Hepatocyte (in vitro differentiated cells): ENCODE results near the gene CD163L1. TPM values are rescaled to one million over a fixed set of nuclear protein-coding genes. Genes with fewer than 3 reads are reported as not detected.

Experiments used
- DNase-seq: peaks from one replicate; pipeline ENCODE4 v3.0.0-alpha.2; 2016; ENCODE audit warnings: low spot score
- H2AFZ ChIP-seq: fragments of 200-600 bp; sonication (generic); 2 replicates; pipeline ENCODE4 v1.6.0; 2016; ENCODE audit warnings: antibody characterized with exemption, mild to moderate bottlenecking
- H3K27ac ChIP-seq: fragments of 200-600 bp; sonication (generic); 2 replicates; pipeline ENCODE4 v1.5.1; 2016; ENCODE audit warnings: mild to moderate bottlenecking
- H3K27me3 ChIP-seq: fragments of 200-600 bp; sonication (generic); 2 replicates; pipeline ENCODE4 v1.6.1; 2016
- H3K36me3 ChIP-seq: fragments of 200-600 bp; sonication (generic); replicated peaks from 2 replicates; pipeline ENCODE4 v1.5.1; 2016; ENCODE audit warnings: low read depth; ENCODE audit not compliant: insufficient read depth
- H3K4me1 ChIP-seq: fragments of 200-600 bp; sonication (generic); 2 replicates; pipeline ENCODE4 v1.5.1; 2016; ENCODE audit warnings: mild to moderate bottlenecking, moderate library complexity; ENCODE audit not compliant: insufficient read depth
- H3K4me2 ChIP-seq: fragments of 200-600 bp; sonication (generic); 2 replicates; pipeline ENCODE4 v1.6.0; 2016
- H3K4me3 ChIP-seq: fragments of 200-600 bp; sonication (generic); 2 replicates; pipeline ENCODE4 v1.5.1; 2016; ENCODE audit warnings: mild to moderate bottlenecking
- H3K79me2 ChIP-seq: fragments of 200-600 bp; sonication (generic); 2 replicates; pipeline ENCODE4 v1.6.0; 2017; ENCODE audit warnings: mild to moderate bottlenecking
- H3K9me2 ChIP-seq: fragments of 200-600 bp; sonication (generic); replicated peaks from 2 replicates; pipeline ENCODE4 v1.6.0; 2017; ENCODE audit warnings: mild to moderate bottlenecking; ENCODE audit not compliant: insufficient read depth
- H3K9me3 ChIP-seq: fragments of 200-600 bp; sonication (generic); 2 replicates; pipeline ENCODE4 v1.5.1; 2016; ENCODE audit warnings: low read depth, mild to moderate bottlenecking
- H4K20me1 ChIP-seq: fragments of 200-600 bp; sonication (generic); 2 replicates; pipeline ENCODE4 v1.6.0; 2016; ENCODE audit warnings: mild to moderate bottlenecking; ENCODE audit not compliant: insufficient read depth, poor library complexity, severe bottlenecking
- EZH2 ChIP-seq: fragments of 200-600 bp; sonication (generic); IDR thresholded peaks from 2 replicates; pipeline ENCODE4 v1.6.1; 2016; ENCODE audit warnings: antibody characterized with exemption, mild to moderate bottlenecking, borderline replicate concordance
- EZH2phosphoT487 ChIP-seq: fragments of 200-600 bp; sonication (generic); IDR thresholded peaks from one replicate; pipeline ENCODE4 v1.6.1; 2018; ENCODE audit warnings: antibody characterized with exemption, mild to moderate bottlenecking, low read depth, moderate library complexity; ENCODE audit not compliant: unreplicated experiment, severe bottlenecking
- WGBS: methylation state at CpG from one replicate; pipeline ENCODE4 v1.1.6; 2016; ENCODE audit warnings: low lambda C conversion rate; ENCODE audit errors: missing lambda C conversion rate; 5-methylcytosine and 5-hydroxymethylcytosine counted together
- polyA plus RNA-seq: library from polyadenylated mRNA; unstranded; fragments of >200 nt; fragmentation: Nextera tagmentation; extraction: Ambion mirVana; gene quantifications from 2 replicates; pipeline ENCODE4 v1.2.1, GENCODE V29; 2016
- total RNA-seq: library from RNA; depleted of rRNA; stranded (reverse); fragments of >200 nt; gene quantifications from 2 replicates; pipeline ENCODE4 v1.2.3, GENCODE V29; 2014
- TF ChIP-seq, protein P1 (sequence below): fragments of 200-600 bp; sonication (generic); IDR thresholded peaks from 2 replicates; pipeline ENCODE4 v1.5.1; 2016; ENCODE audit warnings: antibody characterized with exemption, mild to moderate bottlenecking; ENCODE audit not compliant: poor library complexity

CD163L1 gene
- total RNA-seq: 0.84 and 1.7 TPM in 2 replicates
- 0.71 TPM in 1 of 2 replicates, not detected in the other for polyA plus RNA-seq

DNA sequence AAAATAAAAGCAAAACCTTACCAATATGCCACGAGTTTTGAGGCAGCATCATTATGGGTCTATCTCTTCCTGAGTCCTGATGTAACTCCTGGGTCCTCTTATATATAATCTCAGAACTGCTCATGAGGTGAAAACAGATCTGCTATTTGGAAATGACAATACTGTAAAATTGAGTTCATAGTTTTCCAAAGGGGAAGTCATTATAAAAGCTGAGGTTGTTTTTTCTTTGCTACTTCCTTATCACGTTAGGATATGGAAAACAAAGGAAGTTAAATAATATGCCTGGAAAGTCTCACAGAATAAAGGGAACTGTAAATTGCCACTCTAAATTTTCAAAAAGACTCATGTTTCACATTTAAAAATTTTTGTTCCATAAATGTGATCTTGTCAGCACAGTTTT lies at the start of gene CD163L1:
TSS of gene CD163L1 (minus strand) at position 78 of the 400 bp plus-strand sequence. CDS start at position 52, 26 bp downstream.
- WGBS: 69% methylated on average over 2 of the region's 2 CpGs
- no peaks in the 10 kb centered on the region for H3K4me1 ChIP-seq
- H3K9me2 ChIP-seq: no peaks in the 10 kb centered on the region
- no peak for TF ChIP-seq EZH2
- no peak for TF ChIP-seq EZH2phosphoT487
- TF ChIP-seq, protein P1, sequence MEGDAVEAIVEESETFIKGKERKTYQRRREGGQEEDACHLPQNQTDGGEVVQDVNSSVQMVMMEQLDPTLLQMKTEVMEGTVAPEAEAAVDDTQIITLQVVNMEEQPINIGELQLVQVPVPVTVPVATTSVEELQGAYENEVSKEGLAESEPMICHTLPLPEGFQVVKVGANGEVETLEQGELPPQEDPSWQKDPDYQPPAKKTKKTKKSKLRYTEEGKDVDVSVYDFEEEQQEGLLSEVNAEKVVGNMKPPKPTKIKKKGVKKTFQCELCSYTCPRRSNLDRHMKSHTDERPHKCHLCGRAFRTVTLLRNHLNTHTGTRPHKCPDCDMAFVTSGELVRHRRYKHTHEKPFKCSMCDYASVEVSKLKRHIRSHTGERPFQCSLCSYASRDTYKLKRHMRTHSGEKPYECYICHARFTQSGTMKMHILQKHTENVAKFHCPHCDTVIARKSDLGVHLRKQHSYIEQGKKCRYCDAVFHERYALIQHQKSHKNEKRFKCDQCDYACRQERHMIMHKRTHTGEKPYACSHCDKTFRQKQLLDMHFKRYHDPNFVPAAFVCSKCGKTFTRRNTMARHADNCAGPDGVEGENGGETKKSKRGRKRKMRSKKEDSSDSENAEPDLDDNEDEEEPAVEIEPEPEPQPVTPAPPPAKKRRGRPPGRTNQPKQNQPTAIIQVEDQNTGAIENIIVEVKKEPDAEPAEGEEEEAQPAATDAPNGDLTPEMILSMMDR: no peak
- no peaks in the 10 kb centered on the region for H3K79me2 ChIP-seq
- no peak within 1 kb of the TSS for H3K4me3 ChIP-seq
- DNase-seq: no peak
- no peak within 1 kb of the TSS for H2AFZ ChIP-seq
- H4K20me1 ChIP-seq: no peaks in the 10 kb centered on the region
- no peak within 1 kb of the TSS for H3K27ac ChIP-seq
- H3K36me3 ChIP-seq: no peaks in the 10 kb centered on the region
- H3K9me3 ChIP-seq: no peaks in the 10 kb centered on the region
- H3K4me2 ChIP-seq: no peak within 1 kb of the TSS
- peaks cover 2% of the 10 kb centered on the region for H3K27me3 ChIP-seq

GRCh38 chr12:7493006-7493405 lies 49.1 kb upstream of the CD163L1 start:
- Histone ChIP-seq H3K9me3 (no peaks in the 10 kb centered on the region), H3K9me2 (no peaks in the 10 kb centered on the region), H3K4me1 (peaks cover 3% of the 10 kb centered on the region), H3K4me3 (no peak overlapping the region), H4K20me1 (no peaks in the 10 kb centered on the region), H3K27me3 (no peaks in the 10 kb centered on the region), H3K79me2 (no peaks in the 10 kb centered on the region), H2AFZ (no peak overlapping the region), H3K27ac (no peak overlapping the region), H3K4me2 (peak overlapping the region; percentile 41), H3K36me3 (no peaks in the 10 kb centered on the region)
- no peak for DNase-seq
- 83% methylated on average over 3 of the region's 3 CpGs for WGBS
- TF ChIP-seq, protein P1: no peak
- no peak for TF ChIP-seq EZH2phosphoT487
- no peak for TF ChIP-seq EZH2

DNA sequence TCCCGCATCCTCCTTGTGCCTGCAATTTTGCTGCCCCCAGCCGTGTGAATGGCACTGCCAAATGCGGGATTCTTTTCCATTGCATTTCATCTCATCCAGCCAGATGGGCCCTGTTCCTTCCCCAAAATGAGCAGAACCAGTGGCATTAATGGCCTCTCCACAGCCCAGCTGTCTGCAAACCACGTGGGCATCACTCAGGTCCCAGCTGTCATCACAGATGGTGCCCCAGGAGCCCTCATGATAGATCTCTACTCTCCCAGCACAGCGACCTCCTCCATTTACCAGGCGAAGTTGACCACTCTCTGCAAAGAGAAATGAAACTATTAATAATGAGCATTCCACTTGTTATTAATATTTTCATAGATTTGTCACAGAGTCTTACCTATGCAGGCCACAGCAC lies 42.6 kb upstream of the CD163L1 start:
- no peaks in the 10 kb centered on the region for H3K27me3 ChIP-seq
- no peaks in the 10 kb centered on the region for H3K9me3 ChIP-seq
- no peaks in the 10 kb centered on the region for H4K20me1 ChIP-seq
- 90% methylated on average over 6 of the region's 6 CpGs for WGBS
- no peak overlapping the region for H3K4me2 ChIP-seq
- no peaks in the 10 kb centered on the region for H3K4me1 ChIP-seq
- H3K79me2 ChIP-seq: no peaks in the 10 kb centered on the region
- H3K36me3 ChIP-seq: no peaks in the 10 kb centered on the region
- no peaks in the 10 kb centered on the region for H3K9me2 ChIP-seq
- no peak for DNase-seq
- H3K4me3 ChIP-seq: no peak overlapping the region
- TF ChIP-seq EZH2 (no peak), EZH2phosphoT487 (no peak)
- TF ChIP-seq, protein P1: no peak
- no peak overlapping the region for H3K27ac ChIP-seq
- H2AFZ ChIP-seq: no peak overlapping the region

GRCh38 chr12:7485095-7485494 lies 41.1 kb upstream of the CD163L1 start:
- Histone ChIP-seq H3K4me1 (no peaks in the 10 kb centered on the region), H3K27me3 (no peaks in the 10 kb centered on the region), H3K9me3 (no peaks in the 10 kb centered on the region), H3K79me2 (no peaks in the 10 kb centered on the region), H4K20me1 (no peaks in the 10 kb centered on the region), H2AFZ (no peak overlapping the region), H3K9me2 (no peaks in the 10 kb centered on the region), H3K27ac (no peak overlapping the region), H3K4me3 (no peak overlapping the region), H3K36me3 (no peaks in the 10 kb centered on the region), H3K4me2 (no peak overlapping the region)
- no peak for DNase-seq
- TF ChIP-seq, protein P1: no peak
- TF ChIP-seq EZH2 (no peak), EZH2phosphoT487 (no peak)
- 64% methylated on average over 4 of the region's 4 CpGs for WGBS
